AG09309 (cell line): ENCODE data around the gene METTL3.
"Not testable (repeated sequence)": the region's sequence is repeated elsewhere in the genome, so short reads cannot be mapped to it uniquely, and the experiment has no call there.

Source experiments
- DNase-seq: peaks from one replicate; pipeline ENCODE4 v3.0.0-alpha.2; 2010; ENCODE audit warnings: low read depth
- H3K4me3 ChIP-seq: 2 replicates; pipeline ENCODE4 v1.5.1; 2011; ENCODE audit warnings: mild to moderate bottlenecking, low read depth, low read length, moderate library complexity; ENCODE audit not compliant: control insufficient read depth
- TF ChIP-seq, protein P1 (sequence below): IDR thresholded peaks from 2 replicates; pipeline ENCODE4 v1.5.1; 2011; ENCODE audit warnings: mild to moderate bottlenecking, low read depth, low read length, inconsistent platforms; ENCODE audit not compliant: insufficient read depth, control insufficient read depth; ENCODE audit errors: missing control alignments

The METTL3 gene

DNA sequence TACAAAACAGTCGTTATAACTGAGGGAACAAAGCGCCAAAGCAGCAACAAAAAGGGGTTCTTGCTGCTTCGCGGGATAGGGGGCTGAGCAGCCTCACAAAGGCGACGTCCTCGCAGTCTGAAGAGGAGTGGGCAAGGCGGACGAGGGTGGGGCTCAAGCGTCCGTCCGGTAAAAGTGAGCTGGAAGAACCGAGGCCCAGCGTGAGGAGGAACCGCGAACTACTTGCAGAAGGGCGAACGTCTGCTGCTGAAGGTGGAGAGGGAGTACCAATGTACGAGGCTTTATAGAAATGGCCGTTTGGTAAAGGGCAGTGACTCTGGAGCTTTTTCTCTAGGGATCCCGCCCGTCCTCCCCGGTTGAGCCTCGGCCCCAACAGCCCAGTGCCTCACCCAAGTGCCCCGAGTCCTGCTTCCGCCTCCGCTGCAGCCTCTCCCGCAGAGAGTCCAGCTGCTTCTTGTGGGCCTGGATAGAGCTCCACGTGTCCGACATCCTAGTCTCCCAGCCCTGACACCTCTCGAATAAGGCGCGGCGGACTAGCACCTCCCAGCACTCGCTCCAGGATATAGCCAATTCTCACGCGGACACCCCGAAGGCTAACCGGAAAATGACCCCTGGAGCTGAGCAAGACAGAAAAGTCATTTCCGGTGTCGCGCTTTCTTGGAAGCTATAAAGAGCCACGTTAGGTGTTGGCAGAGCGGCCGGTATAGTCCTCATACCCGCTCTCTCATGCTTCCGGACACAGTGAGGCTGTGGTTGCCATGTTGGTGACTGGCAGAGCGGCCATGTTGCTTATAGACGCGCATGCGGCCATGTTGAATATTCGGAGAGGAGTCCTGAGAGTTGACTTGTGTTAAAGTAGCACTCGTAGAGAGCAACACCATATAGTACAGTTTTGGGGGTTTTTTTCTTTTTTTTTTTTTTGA is at the start of gene METTL3:
Gene METTL3, minus strand, starts transcription at position 606 of the 923 bp plus-strand sequence. Its CDS starts 117 bp downstream, at position 489.
- peak within 1 kb of the TSS; percentile 60 for H3K4me3 ChIP-seq
- DNase-seq: peak; percentile 98
- TF ChIP-seq, protein P1, sequence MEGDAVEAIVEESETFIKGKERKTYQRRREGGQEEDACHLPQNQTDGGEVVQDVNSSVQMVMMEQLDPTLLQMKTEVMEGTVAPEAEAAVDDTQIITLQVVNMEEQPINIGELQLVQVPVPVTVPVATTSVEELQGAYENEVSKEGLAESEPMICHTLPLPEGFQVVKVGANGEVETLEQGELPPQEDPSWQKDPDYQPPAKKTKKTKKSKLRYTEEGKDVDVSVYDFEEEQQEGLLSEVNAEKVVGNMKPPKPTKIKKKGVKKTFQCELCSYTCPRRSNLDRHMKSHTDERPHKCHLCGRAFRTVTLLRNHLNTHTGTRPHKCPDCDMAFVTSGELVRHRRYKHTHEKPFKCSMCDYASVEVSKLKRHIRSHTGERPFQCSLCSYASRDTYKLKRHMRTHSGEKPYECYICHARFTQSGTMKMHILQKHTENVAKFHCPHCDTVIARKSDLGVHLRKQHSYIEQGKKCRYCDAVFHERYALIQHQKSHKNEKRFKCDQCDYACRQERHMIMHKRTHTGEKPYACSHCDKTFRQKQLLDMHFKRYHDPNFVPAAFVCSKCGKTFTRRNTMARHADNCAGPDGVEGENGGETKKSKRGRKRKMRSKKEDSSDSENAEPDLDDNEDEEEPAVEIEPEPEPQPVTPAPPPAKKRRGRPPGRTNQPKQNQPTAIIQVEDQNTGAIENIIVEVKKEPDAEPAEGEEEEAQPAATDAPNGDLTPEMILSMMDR: no peak

DNA sequence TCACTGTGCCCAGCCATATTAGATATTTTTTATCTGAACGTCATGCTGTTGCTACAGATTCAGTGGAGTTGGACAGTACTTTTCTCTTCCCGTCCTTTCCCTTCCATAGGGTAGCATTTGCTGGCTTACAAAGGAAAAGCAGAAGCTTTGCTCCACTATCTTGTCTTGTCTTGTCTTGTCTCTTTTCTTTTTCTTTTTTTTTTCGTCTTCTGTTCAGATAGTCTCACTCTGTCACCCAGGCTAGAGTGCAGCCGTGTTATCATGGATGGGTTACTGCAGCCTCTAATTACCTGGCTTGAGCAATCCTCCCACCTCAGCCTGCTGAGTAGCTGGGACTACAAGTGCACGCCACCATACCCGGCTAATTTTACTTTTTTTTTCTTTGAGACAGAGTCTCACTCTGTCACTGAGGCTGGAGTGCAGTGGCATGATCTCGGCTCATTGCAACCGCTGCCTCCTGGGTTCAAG is 47.6 kb upstream of the METTL3 start:
- TF ChIP-seq, protein P1: no peak
- no peak for DNase-seq
- H3K4me3 ChIP-seq: no peak overlapping the region

DNA sequence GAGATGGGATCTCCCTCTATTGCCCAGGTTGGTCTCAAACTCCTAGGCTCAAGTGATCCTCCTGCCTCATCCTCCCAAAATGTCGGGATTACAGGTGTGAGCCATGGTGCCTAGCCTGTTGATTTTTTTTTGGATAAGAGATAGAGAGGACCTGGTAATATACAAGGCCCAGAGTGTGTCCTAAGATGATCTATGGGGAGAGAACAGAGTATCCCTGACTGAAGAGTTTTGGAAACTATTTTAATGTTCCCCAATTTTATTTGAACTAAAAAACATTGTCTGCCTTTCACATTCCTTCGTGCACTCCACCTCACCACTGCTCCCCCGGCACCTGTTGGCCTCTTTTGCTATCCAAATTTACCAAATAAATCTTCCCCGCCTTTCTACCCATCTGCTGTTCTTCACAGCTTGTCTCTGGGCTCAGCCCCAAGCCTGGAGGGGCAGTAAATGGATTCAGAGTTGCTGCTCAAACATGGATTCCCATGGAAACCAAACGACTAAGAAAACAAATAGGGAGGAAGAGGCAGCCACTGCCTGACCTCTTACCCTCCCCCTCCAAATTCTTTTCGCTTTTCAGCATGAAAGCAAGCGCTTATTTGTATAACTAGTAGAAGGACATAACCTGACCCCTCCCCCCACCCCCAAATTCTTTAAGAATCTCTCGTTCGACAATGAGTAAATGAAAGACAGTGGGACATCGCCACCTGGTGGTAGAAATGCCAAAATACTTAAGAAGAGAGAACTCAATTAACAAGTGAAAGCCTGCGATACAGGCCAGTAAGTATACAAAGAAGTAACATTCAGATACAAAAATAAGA is 46.2 kb upstream of the METTL3 start:
- H3K4me3 ChIP-seq: peak overlapping the region; percentile 29
- DNase-seq: peak; percentile 55
- TF ChIP-seq, protein P1: peak; percentile 64

DNA sequence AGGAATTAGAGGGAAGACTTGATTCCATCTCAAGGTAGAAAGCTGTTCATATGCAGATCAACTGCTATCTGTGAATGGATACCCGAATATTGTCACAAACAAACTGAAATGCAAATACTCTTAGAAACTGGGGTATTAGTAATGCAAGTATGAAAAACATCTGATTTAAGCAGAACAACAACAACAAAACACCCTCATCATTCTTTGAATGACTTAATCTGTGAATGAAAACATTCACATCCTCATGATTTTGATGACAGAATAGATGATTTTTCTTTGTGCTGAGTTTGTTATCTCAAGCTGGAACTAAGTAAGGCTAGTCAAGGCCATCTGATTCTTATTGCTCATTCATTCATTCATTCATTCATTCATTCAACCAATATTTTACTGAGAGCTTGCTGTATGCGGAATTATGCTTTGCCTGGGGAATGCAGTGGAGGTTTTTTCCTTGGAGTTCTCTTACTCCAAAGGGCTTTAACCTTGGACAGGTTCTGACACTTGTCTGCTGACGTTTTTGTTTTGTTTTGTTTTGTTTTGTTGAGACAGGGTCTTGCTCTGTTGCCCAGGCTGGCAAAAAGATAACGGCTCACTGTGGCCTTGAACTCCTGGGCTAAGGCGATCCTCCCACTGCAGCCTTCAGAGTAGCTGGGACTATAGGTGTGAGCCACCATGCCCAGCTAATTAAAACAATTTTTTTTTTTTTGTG is 45.4 kb upstream of the METTL3 start:
- no peak for DNase-seq
- H3K4me3 ChIP-seq: no peak overlapping the region
- TF ChIP-seq, protein P1: no peak

DNA sequence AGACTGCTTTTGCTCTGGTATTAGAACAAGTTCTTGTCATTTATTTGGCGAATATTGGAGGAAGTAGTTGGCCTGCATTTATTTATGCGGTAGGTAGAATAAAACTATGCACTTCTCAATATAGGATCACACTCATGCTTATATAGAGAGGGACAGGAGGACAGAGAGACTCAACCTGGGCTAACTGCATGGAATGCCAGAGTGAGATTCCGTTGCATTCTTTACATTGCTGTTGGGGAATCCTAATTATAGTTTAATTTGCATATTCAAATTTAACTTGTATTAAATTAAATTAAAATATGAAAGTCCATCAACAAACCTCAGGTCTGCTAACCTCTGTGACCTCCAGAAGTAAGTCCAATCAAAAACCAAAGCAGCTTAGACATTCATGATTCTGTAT is 42.1 kb upstream of the METTL3 start:
- no peak overlapping the region for H3K4me3 ChIP-seq
- no peak for DNase-seq
- TF ChIP-seq, protein P1: no peak

DNA sequence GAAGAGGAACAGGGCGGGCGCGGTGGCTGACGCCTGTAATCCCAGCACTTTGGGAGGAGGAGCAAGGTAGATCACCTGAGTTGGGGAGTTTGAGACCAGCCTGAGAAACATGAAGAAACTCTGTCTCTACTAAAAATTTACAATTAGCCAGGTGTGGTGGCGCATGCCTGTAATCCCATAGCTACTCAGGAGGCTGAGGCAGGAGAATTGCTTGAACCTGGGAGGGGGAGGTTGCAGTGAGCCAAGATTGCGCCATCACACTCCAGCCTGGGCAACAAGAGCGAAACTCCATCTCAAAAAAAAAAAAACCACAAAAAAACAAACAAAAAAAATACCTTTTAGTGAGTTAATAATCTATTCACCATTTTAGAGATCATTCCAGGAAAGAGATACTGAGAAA is 33.4 kb upstream of the METTL3 start:
- not testable (repeated sequence) for H3K4me3 ChIP-seq, DNase-seq

DNA sequence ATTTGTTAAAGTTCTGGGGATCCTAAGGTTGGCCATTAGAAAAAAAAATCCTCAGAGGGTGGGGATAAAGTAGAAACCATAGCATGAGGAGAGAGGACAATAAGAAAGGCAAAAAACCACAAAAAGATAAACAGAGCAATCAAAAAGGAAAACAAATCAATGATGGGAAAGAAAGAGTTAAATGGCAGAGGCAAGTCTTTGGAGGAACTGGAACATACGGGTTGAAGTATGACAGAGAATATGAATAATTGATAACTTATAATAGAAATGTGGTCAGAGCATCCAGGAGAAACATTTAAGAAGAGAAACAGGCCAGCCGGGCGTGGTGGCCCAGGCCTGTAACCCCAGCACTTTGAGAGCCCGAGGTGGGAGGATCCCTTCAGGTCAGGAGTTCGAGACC is 32.8 kb upstream of the METTL3 start:
- TF ChIP-seq, protein P1: no peak
- DNase-seq: no peak

More for the DNA sequence above, 32.8 kb upstream of the METTL3 start:
- H3K4me3 ChIP-seq: no peak overlapping the region
